Stimulated activated CD8-positive, alpha-beta memory T cell treated with anti-CD3 and anti-CD28 coated beads, Interleukin-15, amount 100 ng/mL, for 24 hours (primary cell): ENCODE results near the gene FOXL2NB.
"Not testable (repeated sequence)": the region's sequence is repeated elsewhere in the genome, so short reads cannot be mapped to it uniquely, and the experiment has no call there.

Experiments
- DNase-seq: peaks from one replicate; pipeline ENCODE4 v3.0.0-alpha.2; 2020; ENCODE audit warnings: low read depth

Gene FOXL2NB

GRCh38 chr3:138946663-138947494 is at the start of gene FOXL2NB, which contains the start of gene FOXL2:
Gene FOXL2NB, plus strand, starts transcription at chr3:138947217. Its CDS starts 148 bp downstream, at chr3:138947365.
Gene FOXL2, minus strand, starts transcription at chr3:138947137. Its CDS starts 415 bp downstream, at chr3:138946722.
- DNase-seq: no peak

- no peak for DNase-seq
Measured at GRCh38 chr3:138898301-138898700, 48.7 kb upstream of the FOXL2NB start.

GRCh38 chr3:138898708-138899107 is 48.3 kb upstream of the FOXL2NB start:
- no peak for DNase-seq

- DNase-seq: no peak
Measured at GRCh38 chr3:138899351-138899991, 47.5 kb upstream of the FOXL2NB start.

- DNase-seq: no peak
Measured at GRCh38 chr3:138901567-138901966, 45.5 kb upstream of the FOXL2NB start.

- DNase-seq: no peak
Measured at GRCh38 chr3:138902171-138902570, 44.8 kb upstream of the FOXL2NB start.

GRCh38 chr3:138907539-138907938 is 39.5 kb upstream of the FOXL2NB start:
- no peak for DNase-seq

GRCh38 chr3:138908846-138909245 is 38.2 kb upstream of the FOXL2NB start:
- no peak for DNase-seq

GRCh38 chr3:138909904-138910303 is 37.1 kb upstream of the FOXL2NB start:
- DNase-seq: no peak

GRCh38 chr3:138911621-138912020 is 35.4 kb upstream of the FOXL2NB start:
- DNase-seq: no peak

GRCh38 chr3:138912237-138912636 is 34.8 kb upstream of the FOXL2NB start:
- DNase-seq: no peak

GRCh38 chr3:138913766-138914165 is 33.3 kb upstream of the FOXL2NB start:
- no peak for DNase-seq

- DNase-seq: no peak
Measured at GRCh38 chr3:138914870-138915502, 32.0 kb upstream of the FOXL2NB start.

GRCh38 chr3:138915503-138916498 is 31.2 kb upstream of the FOXL2NB start:
- peak; percentile 85 for DNase-seq

- no peak for DNase-seq
Measured at GRCh38 chr3:138916824-138917223, 30.2 kb upstream of the FOXL2NB start.

- DNase-seq: no peak
Measured at GRCh38 chr3:138919325-138919724, 27.7 kb upstream of the FOXL2NB start.

GRCh38 chr3:138921316-138922292 is 25.4 kb upstream of the FOXL2NB start:
- DNase-seq: no peak

- not testable (repeated sequence) for DNase-seq
Measured at GRCh38 chr3:138922400-138922799, 24.6 kb upstream of the FOXL2NB start.

- peak; percentile 61 for DNase-seq
Measured at GRCh38 chr3:138923531-138923994, 23.5 kb upstream of the FOXL2NB start.

- DNase-seq: no peak
Measured at GRCh38 chr3:138928727-138929372, 18.2 kb upstream of the FOXL2NB start.
